PC-9 (cell line): ENCODE data around the gene TEX38. TPM values are rescaled to one million over a fixed set of nuclear protein-coding genes. Genes with fewer than 3 reads are reported as not detected.

ENCODE experiments used
- BruUV-seq: library from RNA; stranded (reverse); fragments of 400-500 nt; replicated peaks from 2 replicates; lab custom pipeline; 2021; lab: Mats Ljungman, UMichigan
- CTCF ChIA-PET: fragments of 300-600 bp; sonication (Branson Sonifier 250); formaldehyde crosslinking; loops from one replicate; lab custom pipeline; 2022; ENCODE audit warnings: antibody characterized with exemption; lab: Charles Lee
- POLR2A ChIA-PET: fragments of 300-600 bp; sonication (Branson Sonifier 250); formaldehyde crosslinking; loops from one replicate; lab custom pipeline; 2022; ENCODE audit warnings: antibody characterized with exemption; ENCODE audit not compliant: unreplicated experiment; lab: Charles Lee
- DNase-seq, 2 experiments: peaks; one replicate each; pipeline versions ENCODE4 v3.0.0 to v3.0.0-alpha.2; 2015 to 2022; ENCODE audit warnings: mixed read lengths in 1 of 2
- H2AFZ ChIP-seq: fragments of 200-600 bp; sonication (generic); 2 replicates; pipeline ENCODE4 v1.8.1; 2017; ENCODE audit warnings: antibody characterized with exemption
- H3F3A ChIP-seq: fragments of 200-600 bp; sonication (generic); 2 replicates; pipeline ENCODE4 v1.8.1; 2017; ENCODE audit warnings: antibody characterized with exemption, mild to moderate bottlenecking, low read depth; ENCODE audit not compliant: insufficient read depth
- H3K27ac ChIP-seq: fragments of 200-600 bp; sonication (generic); 2 replicates; pipeline ENCODE4 v1.6.1; 2016; ENCODE audit warnings: mixed run types
- H3K27me3 ChIP-seq: fragments of 200-600 bp; sonication (generic); 2 replicates; pipeline ENCODE4 v1.6.1; 2016; ENCODE audit warnings: low read depth, mixed run types; ENCODE audit not compliant: insufficient read depth
- H3K36me3 ChIP-seq: fragments of 200-600 bp; sonication (generic); 2 replicates; pipeline ENCODE4 v1.6.1; 2016; ENCODE audit warnings: low read depth, mixed run types
- H3K4me1 ChIP-seq: fragments of 200-600 bp; sonication (generic); replicated peaks from 2 replicates; pipeline ENCODE4 v1.6.1; 2016; ENCODE audit warnings: mixed run types; ENCODE audit not compliant: insufficient read depth
- H3K4me2 ChIP-seq: fragments of 200-600 bp; sonication (generic); 2 replicates; pipeline ENCODE4 v1.6.1; 2017; ENCODE audit warnings: mixed run types
- H3K4me3 ChIP-seq: fragments of 200-600 bp; sonication (generic); 2 replicates; pipeline ENCODE4 v1.6.1; 2016; ENCODE audit warnings: mixed run types
- H3K79me2 ChIP-seq: fragments of 200-600 bp; sonication (generic); 2 replicates; pipeline ENCODE4 v1.6.1; 2017; ENCODE audit warnings: low read depth, mixed run types
- H3K9me2 ChIP-seq: fragments of 200-600 bp; sonication (generic); 2 replicates; pipeline ENCODE4 v1.8.1; 2017; ENCODE audit warnings: mild to moderate bottlenecking; ENCODE audit not compliant: insufficient read depth
- H3K9me3 ChIP-seq: fragments of 200-600 bp; sonication (generic); 2 replicates; pipeline ENCODE4 v1.8.1; 2016; ENCODE audit warnings: low read depth; ENCODE audit not compliant: insufficient read depth
- H4K20me1 ChIP-seq: fragments of 200-600 bp; sonication (generic); 2 replicates; pipeline ENCODE4 v1.8.1; 2017; ENCODE audit not compliant: insufficient read depth
- EZH2 ChIP-seq: fragments of 200-600 bp; sonication (generic); IDR thresholded peaks from 2 replicates; pipeline ENCODE4 v1.8.0; 2017; ENCODE audit warnings: antibody characterized with exemption, low read depth
- intact Hi-C: fragments of 100-400 bp; cut with micrococcal nuclease; formaldehyde crosslinking; loops from one replicate; pipeline ENCODE4 v1.10.0; 2022; ENCODE audit not compliant: unreplicated experiment
- total RNA-seq: library from RNA; stranded (reverse); gene quantifications from 2 replicates; pipeline ENCODE4 v1.2.3, GENCODE V29; 2021
- TF ChIP-seq, protein P1 (sequence below): fragments of 200-600 bp; sonication (generic); conservative IDR thresholded peaks from 2 replicates; pipeline ENCODE4 v1.6.1; 2017; ENCODE audit warnings: mixed run types, antibody characterized with exemption, mild to moderate bottlenecking, moderate library complexity

Gene TEX38
- total RNA-seq, 1 experiment from 2014 or later, result not detected

DNA sequence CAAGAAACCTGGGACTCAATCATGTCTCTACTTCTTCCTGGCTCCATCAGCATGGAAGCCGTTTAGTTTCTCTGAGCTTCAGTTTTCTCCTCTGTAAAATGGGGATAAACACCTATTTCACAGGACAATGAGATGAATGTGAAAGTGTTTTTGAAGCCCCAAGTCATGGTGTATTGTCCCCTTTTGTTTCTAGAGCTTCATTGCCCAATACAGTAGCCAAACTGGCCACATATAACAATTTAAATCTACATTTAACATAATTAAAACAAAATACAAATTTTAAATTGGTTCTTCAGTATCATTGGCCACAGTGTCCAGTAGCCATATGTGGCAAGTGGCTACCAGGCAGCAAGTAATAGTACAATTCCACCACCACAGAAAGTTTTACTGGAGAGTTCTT, 49.5 kb downstream of the TEX38 start:
- H4K20me1 ChIP-seq, result peaks cover 18% of the 10 kb centered on the region
- no peak overlapping the region for H3K4me2 ChIP-seq
- no peak overlapping the region for H3K27ac ChIP-seq
- ChIA-PET CTCF (interaction anchor here (0.6 kb wide), 1 partner anchor 187 kb away, joined by 3 read pairs; no protein-coding TSS in a partner anchor), POLR2A (no interaction called here)
- TF ChIP-seq, protein P1, sequence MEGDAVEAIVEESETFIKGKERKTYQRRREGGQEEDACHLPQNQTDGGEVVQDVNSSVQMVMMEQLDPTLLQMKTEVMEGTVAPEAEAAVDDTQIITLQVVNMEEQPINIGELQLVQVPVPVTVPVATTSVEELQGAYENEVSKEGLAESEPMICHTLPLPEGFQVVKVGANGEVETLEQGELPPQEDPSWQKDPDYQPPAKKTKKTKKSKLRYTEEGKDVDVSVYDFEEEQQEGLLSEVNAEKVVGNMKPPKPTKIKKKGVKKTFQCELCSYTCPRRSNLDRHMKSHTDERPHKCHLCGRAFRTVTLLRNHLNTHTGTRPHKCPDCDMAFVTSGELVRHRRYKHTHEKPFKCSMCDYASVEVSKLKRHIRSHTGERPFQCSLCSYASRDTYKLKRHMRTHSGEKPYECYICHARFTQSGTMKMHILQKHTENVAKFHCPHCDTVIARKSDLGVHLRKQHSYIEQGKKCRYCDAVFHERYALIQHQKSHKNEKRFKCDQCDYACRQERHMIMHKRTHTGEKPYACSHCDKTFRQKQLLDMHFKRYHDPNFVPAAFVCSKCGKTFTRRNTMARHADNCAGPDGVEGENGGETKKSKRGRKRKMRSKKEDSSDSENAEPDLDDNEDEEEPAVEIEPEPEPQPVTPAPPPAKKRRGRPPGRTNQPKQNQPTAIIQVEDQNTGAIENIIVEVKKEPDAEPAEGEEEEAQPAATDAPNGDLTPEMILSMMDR, result no peak
- no peak for TF ChIP-seq EZH2
- H3K4me3 ChIP-seq, result no peak overlapping the region
- no peak for DNase-seq
- H3K36me3 ChIP-seq, result no peaks in the 10 kb centered on the region
- H3K79me2 ChIP-seq, result peaks cover 27% of the 10 kb centered on the region
- no peaks in the 10 kb centered on the region for H3K9me3 ChIP-seq
- H3K27me3 ChIP-seq, result no peaks in the 10 kb centered on the region
- H3K4me1 ChIP-seq, result peaks cover 49% of the 10 kb centered on the region
- intact Hi-C loops, result no loop called here
- no peak overlapping the region for H2AFZ ChIP-seq
- no TSS peak for BruUV-seq
- peaks cover 14% of the 10 kb centered on the region for H3F3A ChIP-seq
- no peaks in the 10 kb centered on the region for H3K9me2 ChIP-seq

DNA sequence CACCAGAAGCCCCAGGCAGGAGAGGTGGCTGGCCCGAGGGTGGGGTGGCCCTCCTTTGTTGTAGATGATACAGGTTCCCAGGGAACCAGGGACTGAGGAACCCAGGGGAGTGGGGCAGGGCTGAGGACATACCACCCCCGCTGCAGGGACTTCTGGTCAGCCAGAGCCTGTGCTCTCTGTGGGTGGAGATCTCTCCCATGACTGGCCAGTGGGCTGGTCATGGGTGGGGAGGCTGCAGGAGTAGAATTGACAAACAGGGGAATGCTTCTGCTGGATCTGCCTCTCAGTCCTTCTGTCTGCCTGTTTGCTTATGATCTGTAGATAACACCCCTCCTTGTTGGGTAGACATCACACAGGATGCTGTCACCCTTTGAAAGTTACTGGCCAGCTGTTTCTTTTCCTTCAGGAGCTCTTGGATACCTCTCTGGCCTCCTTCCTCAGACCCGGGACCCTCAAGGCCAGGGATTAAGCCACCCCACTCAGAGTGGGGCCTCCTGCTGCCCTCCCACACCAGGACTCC, 50.1 kb downstream of the TEX38 start:
- intact Hi-C loops, result no loop called here
- H3K4me1 ChIP-seq, result peaks cover 43% of the 10 kb centered on the region
- H3K27ac ChIP-seq, result no peak overlapping the region
- POLR2A ChIA-PET, result no interaction called here
- DNase-seq, result no peak
- no TSS peak for BruUV-seq
- no peak overlapping the region for H3K4me3 ChIP-seq
- H2AFZ ChIP-seq, result no peak overlapping the region
- no peaks in the 10 kb centered on the region for H3K27me3 ChIP-seq
- peaks cover 21% of the 10 kb centered on the region for H3K79me2 ChIP-seq
- no peak overlapping the region for H3K4me2 ChIP-seq
- no peaks in the 10 kb centered on the region for H3K36me3 ChIP-seq
- H3K9me2 ChIP-seq, result no peaks in the 10 kb centered on the region
- CTCF ChIA-PET, result no interaction called here
- no peak for TF ChIP-seq EZH2
- TF ChIP-seq, protein P1, result no peak
- no peaks in the 10 kb centered on the region; the same call in 1 of the 2 replicates for H3K9me3 ChIP-seq
- peaks cover 14% of the 10 kb centered on the region for H4K20me1 ChIP-seq
- peaks cover 14% of the 10 kb centered on the region for H3F3A ChIP-seq

Other genes starting within 250 kb of the TEX38 start
- gene DMBX1, start 182.0 kb upstream of the TEX38 start, total RNA-seq, result 0.79 and 1.0 TPM in 2 replicates
- gene KNCN, start 120.2 kb upstream of the TEX38 start, total RNA-seq, result not detected in 2 replicates
- 103 and 112 TPM in 2 replicates for gene MKNK1, start 67.6 kb upstream of the TEX38 start, total RNA-seq
- 33.9 and 35.2 TPM in 2 replicates for gene MOB3C, start 55.0 kb upstream of the TEX38 start, total RNA-seq
- gene ATPAF1, start 3.5 kb upstream of the TEX38 start, total RNA-seq, result 47.0 and 50.3 TPM in 2 replicates
- gene EFCAB14, start 47.3 kb downstream of the TEX38 start, total RNA-seq, result 71.1 and 95.4 TPM in 2 replicates
- 3.1 and 3.5 TPM in 2 replicates for gene CYP4B1, start 127.2 kb downstream of the TEX38 start, total RNA-seq